Thoracic aorta (tissue), 2 donors: ENCODE data around the gene TENM3. TPM values are rescaled to one million over a fixed set of nuclear protein-coding genes. Genes with fewer than 3 reads are reported as not detected.

Experiments used
- ATAC-seq: fragments of 150-250 bp; one replicate; pipeline ENCODE4 v1.8.0; 2017; ENCODE audit warnings: low read depth; ENCODE audit not compliant: insufficient number of reproducible peaks, low FRiP score
- DNase-seq: peaks from one replicate; pipeline ENCODE4 v3.0.0-alpha.2; 2020; ENCODE audit warnings: low spot score
- H3K27ac ChIP-seq, 2 donors: fragments of 200-600 bp; sonication (generic); 1 replicate in 1 of 2; 2 replicates in 1 of 2; pipeline ENCODE4 v1.5.1; 2016; ENCODE audit warnings: mild to moderate bottlenecking in 2 of 2, moderate library complexity in 2 of 2
- H3K27me3 ChIP-seq: fragments of 200-600 bp; sonication (generic); replicated peaks from 2 replicates; pipeline ENCODE4 v1.6.0; 2016; ENCODE audit warnings: mild to moderate bottlenecking; ENCODE audit not compliant: insufficient read depth
- H3K36me3 ChIP-seq: fragments of 200-600 bp; sonication (generic); one replicate; pipeline ENCODE4 v1.5.1; 2016
- H3K4me1 ChIP-seq, 2 donors: fragments of 200-600 bp; sonication (generic); 1 replicate in 1 of 2; 2 replicates in 1 of 2; pipeline versions ENCODE4 v1.5.1 to v1.6.0; 2016; ENCODE audit warnings: low read depth in 2 of 2, mild to moderate bottlenecking in 1 of 2; ENCODE audit not compliant: control insufficient read depth in 1 of 2
- H3K4me3 ChIP-seq: fragments of 200-600 bp; sonication (generic); 2 replicates; pipeline ENCODE4 v1.5.1; 2016; ENCODE audit warnings: mild to moderate bottlenecking
- H3K9me3 ChIP-seq: fragments of 200-600 bp; sonication (generic); 2 replicates; pipeline ENCODE4 v1.5.1; 2016
- CTCF ChIP-seq: fragments of 200-600 bp; sonication (generic); IDR thresholded peaks from one replicate; pipeline ENCODE4 v1.5.1; 2019; ENCODE audit warnings: antibody characterized with exemption
- total RNA-seq, 2 donors: library from RNA; depleted of rRNA; stranded (reverse); fragments of >200 nt; gene quantifications; one replicate each; pipeline versions ENCODE4 v1.1.0 to v1.2.3, GENCODE V29; 2016

TENM3 gene
- total RNA-seq, 2 donors from 2014 or later: 0.68 to 8.0 TPM

GRCh38 chr4:182245541-182246215 lies 2.5 kb downstream of the TENM3 start:
- Histone ChIP-seq H3K27me3 (no peaks in the 10 kb centered on the region), H3K4me1 (no peaks in the 10 kb centered on the region), H3K36me3 (no peaks in the 10 kb centered on the region), H3K27ac (no peak overlapping the region), H3K9me3 (no peaks in the 10 kb centered on the region), H3K4me3 (no peak overlapping the region)
- TF ChIP-seq CTCF: no peak
- ATAC-seq: no peak
- DNase-seq: no peak

- H3K27me3 ChIP-seq: no peaks in the 10 kb centered on the region
- no peak for DNase-seq
- no peaks in the 10 kb centered on the region for H3K36me3 ChIP-seq
- no peak overlapping the region for H3K27ac ChIP-seq
- H3K9me3 ChIP-seq: no peaks in the 10 kb centered on the region
- H3K4me1 ChIP-seq: no peaks in the 10 kb centered on the region
- TF ChIP-seq CTCF: no peak
- ATAC-seq: no peak
- no peak overlapping the region for H3K4me3 ChIP-seq
These were observed 3.4 kb downstream of the TENM3 start for GRCh38 chr4:182246401-182247205.

GRCh38 chr4:182248295-182248694 lies 5.1 kb downstream of the TENM3 start:
- Histone ChIP-seq H3K4me1 (no peaks in the 10 kb centered on the region), H3K27me3 (no peaks in the 10 kb centered on the region), H3K27ac (no peak overlapping the region), H3K9me3 (no peaks in the 10 kb centered on the region), H3K4me3 (no peak overlapping the region), H3K36me3 (no peaks in the 10 kb centered on the region)
- no peak for TF ChIP-seq CTCF
- ATAC-seq: no peak
- DNase-seq: no peak

- H3K4me3 ChIP-seq: no peak overlapping the region
- no peaks in the 10 kb centered on the region for H3K4me1 ChIP-seq
- H3K27me3 ChIP-seq: no peaks in the 10 kb centered on the region
- H3K9me3 ChIP-seq: no peaks in the 10 kb centered on the region
- TF ChIP-seq CTCF: no peak
- H3K36me3 ChIP-seq: no peaks in the 10 kb centered on the region
- ATAC-seq: no peak
- H3K27ac ChIP-seq: no peak overlapping the region
- no peak for DNase-seq
These were observed 7.2 kb downstream of the TENM3 start for GRCh38 chr4:182250446-182250845.

- ATAC-seq: no peak
- H3K9me3 ChIP-seq: no peaks in the 10 kb centered on the region
- H3K4me3 ChIP-seq: no peak overlapping the region
- no peak overlapping the region for H3K27ac ChIP-seq
- no peak for TF ChIP-seq CTCF
- H3K27me3 ChIP-seq: no peaks in the 10 kb centered on the region
- H3K4me1 ChIP-seq: no peaks in the 10 kb centered on the region
- no peaks in the 10 kb centered on the region for H3K36me3 ChIP-seq
- no peak for DNase-seq
These were observed 7.9 kb downstream of the TENM3 start for GRCh38 chr4:182251116-182251515.
